Nephron (organoid): ENCODE measurements around the gene FXYD3.

Source experiments
- H3K27ac Mint-ChIP-seq, 3 experiments: 2 replicates each; pipeline ENCODE4 v1.8.0; 2020; ENCODE audit warnings: mixed read lengths in 3 of 3, mild to moderate bottlenecking in 2 of 3, moderate library complexity in 1 of 3
- H3K27me3 Mint-ChIP-seq: 2 replicates; pipeline ENCODE4 v1.8.0; 2021; ENCODE audit warnings: low read depth, mild to moderate bottlenecking, moderate library complexity, mixed read lengths
- H3K36me3 Mint-ChIP-seq: 2 replicates; pipeline ENCODE4 v1.8.0; 2020; ENCODE audit warnings: low read depth, mixed read lengths
- H3K4me1 Mint-ChIP-seq: 2 replicates; pipeline ENCODE4 v1.8.0; 2020; ENCODE audit warnings: mixed read lengths
- H3K4me3 Mint-ChIP-seq, 3 experiments: 2 replicates each; pipeline ENCODE4 v1.8.0; 2020; ENCODE audit warnings: mild to moderate bottlenecking in 3 of 3, mixed read lengths in 3 of 3, moderate library complexity in 2 of 3
- H3K9me3 Mint-ChIP-seq: 2 replicates; pipeline ENCODE4 v1.8.0; 2020; ENCODE audit warnings: mixed read lengths
- TF ChIP-seq, protein P1 (sequence below), 3 experiments: fragments of 200-600 bp; sonication (generic); IDR thresholded peaks; one replicate each; pipeline ENCODE4 v1.5.0; 2021; ENCODE audit warnings: antibody characterized with exemption in 3 of 3; ENCODE audit not compliant: unreplicated experiment in 3 of 3

The FXYD3 gene

DNA sequence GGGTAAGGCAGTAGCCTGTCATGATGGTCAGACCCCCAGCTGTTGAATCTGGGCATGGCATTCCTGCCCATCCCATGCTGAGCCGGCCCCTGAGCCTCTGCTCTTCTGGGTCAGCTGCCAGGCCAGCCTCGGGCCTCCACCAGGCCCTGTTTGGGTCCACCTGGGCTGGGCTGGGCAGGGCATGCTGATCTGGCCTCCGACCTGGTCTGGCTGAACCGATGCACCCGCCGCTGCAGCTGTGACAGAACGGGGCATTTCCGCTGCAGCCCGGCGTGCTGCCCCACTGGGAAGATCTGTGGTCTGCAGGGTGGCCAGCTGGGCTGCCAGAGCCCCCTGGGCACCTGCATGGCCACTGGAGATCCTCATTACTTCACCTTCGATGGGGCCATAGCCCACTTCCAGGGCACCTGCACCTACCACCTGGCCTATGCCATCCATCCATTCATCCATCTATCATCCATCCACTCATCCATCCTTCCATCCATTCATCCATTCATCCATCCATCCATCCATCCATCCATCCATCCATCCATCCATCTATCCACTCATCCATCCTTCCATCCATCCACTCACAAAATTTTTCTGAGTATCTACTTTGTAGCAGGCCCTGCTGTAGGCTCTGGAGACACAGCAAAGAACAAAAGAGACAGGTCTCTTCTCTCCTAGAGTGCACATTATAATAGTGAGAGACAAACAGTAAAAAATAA, 21.5 kb upstream of the FXYD3 start:
- no peak overlapping the region for H3K27ac Mint-ChIP-seq
- TF ChIP-seq, protein P1, sequence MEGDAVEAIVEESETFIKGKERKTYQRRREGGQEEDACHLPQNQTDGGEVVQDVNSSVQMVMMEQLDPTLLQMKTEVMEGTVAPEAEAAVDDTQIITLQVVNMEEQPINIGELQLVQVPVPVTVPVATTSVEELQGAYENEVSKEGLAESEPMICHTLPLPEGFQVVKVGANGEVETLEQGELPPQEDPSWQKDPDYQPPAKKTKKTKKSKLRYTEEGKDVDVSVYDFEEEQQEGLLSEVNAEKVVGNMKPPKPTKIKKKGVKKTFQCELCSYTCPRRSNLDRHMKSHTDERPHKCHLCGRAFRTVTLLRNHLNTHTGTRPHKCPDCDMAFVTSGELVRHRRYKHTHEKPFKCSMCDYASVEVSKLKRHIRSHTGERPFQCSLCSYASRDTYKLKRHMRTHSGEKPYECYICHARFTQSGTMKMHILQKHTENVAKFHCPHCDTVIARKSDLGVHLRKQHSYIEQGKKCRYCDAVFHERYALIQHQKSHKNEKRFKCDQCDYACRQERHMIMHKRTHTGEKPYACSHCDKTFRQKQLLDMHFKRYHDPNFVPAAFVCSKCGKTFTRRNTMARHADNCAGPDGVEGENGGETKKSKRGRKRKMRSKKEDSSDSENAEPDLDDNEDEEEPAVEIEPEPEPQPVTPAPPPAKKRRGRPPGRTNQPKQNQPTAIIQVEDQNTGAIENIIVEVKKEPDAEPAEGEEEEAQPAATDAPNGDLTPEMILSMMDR (IDR thresholded peaks at IDR 0.05; ENCODE audit: unreplicated experiment in 3 of 3): no peak

DNA sequence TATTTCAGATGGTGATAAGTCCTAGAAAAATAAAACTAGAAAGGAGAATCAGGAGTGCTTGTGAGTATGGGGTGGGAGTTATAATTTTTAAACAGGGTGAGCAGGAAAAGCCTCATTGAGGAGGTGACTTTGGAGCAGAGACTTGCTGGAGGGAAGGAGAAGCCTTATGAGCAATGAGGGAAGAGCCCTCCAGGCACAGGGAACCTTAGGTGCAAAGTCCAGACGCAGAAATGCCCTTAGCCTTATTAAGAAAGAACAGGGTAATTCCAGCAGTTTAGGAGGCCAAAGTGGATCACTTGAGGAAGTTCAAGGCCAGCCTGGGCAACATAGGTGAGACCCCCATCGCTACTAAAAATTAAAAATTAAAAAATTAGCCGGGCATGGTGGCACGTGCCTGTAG, 21.0 kb upstream of the FXYD3 start:
- Mint-ChIP-seq H3K4me3 (no peak overlapping the region), H3K27me3 (peaks cover 19% of the 10 kb centered on the region), H3K4me1 (no peaks in the 10 kb centered on the region), H3K9me3 (no peaks in the 10 kb centered on the region), H3K36me3 (no peaks in the 10 kb centered on the region), H3K27ac (no peak overlapping the region)
- TF ChIP-seq, protein P1 (IDR thresholded peaks at IDR 0.05; ENCODE audit: unreplicated experiment in 3 of 3): no peak

More for the DNA sequence above, 21.5 kb upstream of the FXYD3 start:
- Mint-ChIP-seq H3K27me3 (peaks cover 19% of the 10 kb centered on the region), H3K4me1 (no peaks in the 10 kb centered on the region), H3K4me3 (no peak overlapping the region), H3K9me3 (no peaks in the 10 kb centered on the region), H3K36me3 (no peaks in the 10 kb centered on the region)

GRCh38 chr19:35095667-35096368, 19.8 kb upstream of the FXYD3 start:
- Mint-ChIP-seq H3K27ac (no peak overlapping the region), H3K27me3 (peaks cover 12% of the 10 kb centered on the region), H3K9me3 (no peaks in the 10 kb centered on the region), H3K4me3 (no peak overlapping the region), H3K4me1 (no peaks in the 10 kb centered on the region), H3K36me3 (no peaks in the 10 kb centered on the region)
- TF ChIP-seq, protein P1 (IDR thresholded peaks at IDR 0.05; ENCODE audit: unreplicated experiment in 3 of 3): no peak

GRCh38 chr19:35098413-35099049, 17.1 kb upstream of the FXYD3 start:
- no peaks in the 10 kb centered on the region for H3K4me1 Mint-ChIP-seq
- H3K27ac Mint-ChIP-seq: no peak overlapping the region
- H3K36me3 Mint-ChIP-seq: no peaks in the 10 kb centered on the region
- H3K9me3 Mint-ChIP-seq: no peaks in the 10 kb centered on the region
- TF ChIP-seq, protein P1 (IDR thresholded peaks at IDR 0.05; ENCODE audit: unreplicated experiment in 3 of 3): no peak
- peaks cover 4% of the 10 kb centered on the region for H3K27me3 Mint-ChIP-seq
- no peak overlapping the region for H3K4me3 Mint-ChIP-seq

- H3K4me1 Mint-ChIP-seq: no peaks in the 10 kb centered on the region
- no peak overlapping the region for H3K4me3 Mint-ChIP-seq
- TF ChIP-seq, protein P1 (IDR thresholded peaks at IDR 0.05; ENCODE audit: unreplicated experiment in 3 of 3): no peak
- no peak overlapping the region for H3K27ac Mint-ChIP-seq
- peaks cover 4% of the 10 kb centered on the region for H3K27me3 Mint-ChIP-seq
- no peaks in the 10 kb centered on the region for H3K9me3 Mint-ChIP-seq
- no peaks in the 10 kb centered on the region for H3K36me3 Mint-ChIP-seq
Observed at GRCh38 chr19:35099155-35099896, 16.3 kb upstream of the FXYD3 start.
